Mesenchymal stem cell (in vitro differentiated cells and primary cell): Measurements from ENCODE around the gene PLA1A.
"Not testable (repeated sequence)": the region's sequence is repeated elsewhere in the genome, so short reads cannot be mapped to it uniquely, and the experiment has no call there.

Source experiments
- DNase-seq: peaks from one replicate; pipeline ENCODE4 v3.0.0-alpha.2; 2013
- H2AFZ ChIP-seq: one replicate; pipeline ENCODE4 v1.6.1; 2013; ENCODE audit warnings: low read depth, mild to moderate bottlenecking, control low read depth, inconsistent platforms, low read length, moderate library complexity
- H2AK5ac ChIP-seq: 2 replicates; pipeline ENCODE4 v1.6.1; 2013; ENCODE audit warnings: low read length, moderate library complexity, mild to moderate bottlenecking, inconsistent platforms; ENCODE audit not compliant: severe bottlenecking
- H2BK120ac ChIP-seq: one replicate; pipeline ENCODE4 v1.6.1; 2013; ENCODE audit warnings: low read depth, mild to moderate bottlenecking, inconsistent platforms, low read length, moderate library complexity
- H2BK12ac ChIP-seq, 2 experiments: one replicate each; pipeline ENCODE4 v1.6.1; 2013; ENCODE audit warnings: inconsistent platforms in 2 of 2, low read length in 2 of 2, mild to moderate bottlenecking in 2 of 2, moderate library complexity in 2 of 2, control low read depth in 1 of 2
- H2BK15ac ChIP-seq: one replicate; pipeline ENCODE4 v1.6.1; 2013; ENCODE audit warnings: mild to moderate bottlenecking, low read depth, inconsistent platforms; ENCODE audit not compliant: poor library complexity, severe bottlenecking
- H2BK5ac ChIP-seq: 2 replicates; pipeline ENCODE4 v1.6.1; 2013; ENCODE audit warnings: low read depth, mild to moderate bottlenecking, low read length, control low read depth, inconsistent platforms; ENCODE audit not compliant: poor library complexity, severe bottlenecking
- H3K14ac ChIP-seq, 2 experiments: one replicate each; pipeline ENCODE4 v1.6.1; 2013; ENCODE audit warnings: inconsistent platforms in 2 of 2, low read length in 2 of 2, control low read depth in 1 of 2, mild to moderate bottlenecking in 1 of 2, moderate library complexity in 1 of 2
- H3K18ac ChIP-seq, 2 experiments: one replicate each; pipeline ENCODE4 v1.6.1; 2013; ENCODE audit warnings: inconsistent platforms in 2 of 2, low read length in 2 of 2, control low read depth in 1 of 2, low read depth in 1 of 2, mild to moderate bottlenecking in 1 of 2
- H3K23ac ChIP-seq, 2 experiments: one replicate each; pipeline ENCODE4 v1.6.1; 2013; ENCODE audit warnings: inconsistent platforms in 2 of 2, low read length in 2 of 2, mild to moderate bottlenecking in 2 of 2, moderate library complexity in 2 of 2, control low read depth in 1 of 2
- H3K27ac ChIP-seq: 2 replicates; pipeline ENCODE4 v1.5.1; 2013; ENCODE audit warnings: mild to moderate bottlenecking, moderate library complexity, low read length, control low read depth, inconsistent platforms; ENCODE audit not compliant: poor library complexity, severe bottlenecking
- H3K27me3 ChIP-seq, 2 experiments: 2 replicates each; pipeline versions ENCODE4 v1.6.1 to v1.7.0; 2013; ENCODE audit warnings: low read length in 2 of 2, mild to moderate bottlenecking in 2 of 2, moderate library complexity in 2 of 2, control low read depth in 1 of 2, inconsistent platforms in 1 of 2; ENCODE audit not compliant: control insufficient read depth in 1 of 2, insufficient read depth in 1 of 2
- H3K36me3 ChIP-seq, 2 experiments: 2 replicates each; pipeline versions ENCODE4 v1.6.1 to v1.7.0; 2013; ENCODE audit warnings: low read length in 2 of 2, control low read depth in 1 of 2, inconsistent platforms in 1 of 2, low read depth in 1 of 2, mild to moderate bottlenecking in 1 of 2; ENCODE audit not compliant: insufficient read depth in 2 of 2, control insufficient read depth in 1 of 2
- H3K4ac ChIP-seq, 2 experiments: one replicate each; pipeline ENCODE4 v1.6.1; 2013; ENCODE audit warnings: inconsistent platforms in 2 of 2, low read length in 2 of 2, mild to moderate bottlenecking in 2 of 2, moderate library complexity in 2 of 2, control low read depth in 1 of 2, low read depth in 1 of 2
- H3K4me1 ChIP-seq: 2 replicates; pipeline ENCODE4 v1.6.1; 2013; ENCODE audit warnings: low read depth, low read length, control low read depth; ENCODE audit not compliant: control insufficient read depth, insufficient read depth
- H3K4me2 ChIP-seq: 2 replicates; pipeline ENCODE4 v1.6.1; 2013; ENCODE audit warnings: low read length, mild to moderate bottlenecking, inconsistent platforms; ENCODE audit not compliant: poor library complexity, severe bottlenecking
- H3K4me3 ChIP-seq, 2 experiments: 2 replicates each; pipeline versions ENCODE4 v1.5.1 to v1.7.0; 2013; ENCODE audit warnings: low read length in 2 of 2, mild to moderate bottlenecking in 2 of 2, control low read depth in 1 of 2, low read depth in 1 of 2; ENCODE audit not compliant: insufficient read depth in 1 of 2
- H3K79me1 ChIP-seq: replicated peaks from 2 replicates; pipeline ENCODE4 v1.6.1; 2013; ENCODE audit warnings: mild to moderate bottlenecking, control low read depth, low read length, inconsistent platforms; ENCODE audit not compliant: poor library complexity, severe bottlenecking
- H3K9ac ChIP-seq: 2 replicates; pipeline ENCODE4 v1.7.0; 2013; ENCODE audit warnings: mild to moderate bottlenecking, low read length, moderate library complexity
- H3K9me3 ChIP-seq: 2 replicates; pipeline ENCODE4 v1.7.0; 2013; ENCODE audit warnings: mild to moderate bottlenecking, low read length; ENCODE audit not compliant: control insufficient read depth
- H4K8ac ChIP-seq: one replicate; pipeline ENCODE4 v1.6.1; 2013; ENCODE audit warnings: inconsistent platforms, mild to moderate bottlenecking, low read length, moderate library complexity
- H4K91ac ChIP-seq: one replicate; pipeline ENCODE4 v1.6.1; 2013; ENCODE audit warnings: mild to moderate bottlenecking, low read length, inconsistent platforms
- WGBS: methylation state at CpG from one replicate; pipeline ENCODE4 v1.1.7; 2013; ENCODE audit warnings: mixed read lengths; 5-methylcytosine and 5-hydroxymethylcytosine counted together

The PLA1A gene

GRCh38 chr3:119590706-119591105, 7.0 kb upstream of the PLA1A start:
- Histone ChIP-seq H3K4me2 (no peak overlapping the region), H3K36me3 (peaks cover 4 to 7% of the 10 kb centered on the region in 2 experiments), H3K9me3 (no peaks in the 10 kb centered on the region), H2AK5ac (no peak overlapping the region), H3K4ac (no peak overlapping the region), H2BK5ac (no peak overlapping the region), H3K14ac (no peak overlapping the region), H2BK12ac (no peak overlapping the region), H3K4me1 (peaks cover 5% of the 10 kb centered on the region), H3K4me3 (no peak overlapping the region), H3K23ac (no peak overlapping the region), H2BK15ac (no peak overlapping the region), H3K18ac (no peak overlapping the region), H3K9ac (no peak overlapping the region), H2AFZ (no peak overlapping the region), H4K8ac (no peak overlapping the region), H3K79me1 (no peaks in the 10 kb centered on the region), H3K27me3 (no peaks in the 10 kb centered on the region), H2BK120ac (no peak overlapping the region), H4K91ac (no peak overlapping the region), H3K27ac (no peak overlapping the region)
- 100% methylated on average over 1 of the region's 1 CpG for WGBS
- DNase-seq, result no peak

DNA sequence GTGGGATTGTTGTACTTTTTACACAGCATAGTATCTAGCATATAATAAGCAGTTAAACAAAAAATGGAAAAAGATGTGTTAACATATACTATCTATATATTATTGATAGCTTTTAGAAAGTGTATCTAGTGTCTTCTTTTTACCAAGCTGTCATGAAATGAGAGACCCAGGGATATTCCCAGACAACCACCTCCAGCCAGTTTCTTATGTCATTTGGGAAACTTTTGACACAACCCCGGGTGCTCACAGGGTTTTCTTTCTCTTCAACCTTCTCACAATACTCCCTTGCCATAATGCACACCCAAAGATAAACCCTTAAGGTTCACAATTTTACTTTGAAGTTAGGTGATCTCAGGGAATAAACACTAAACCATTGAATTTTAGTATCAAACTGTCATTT, 4.8 kb upstream of the PLA1A start:
- no peak overlapping the region for H3K27ac ChIP-seq
- no peak overlapping the region for H2AK5ac ChIP-seq
- DNase-seq, result no peak
- H3K18ac ChIP-seq, result no peak overlapping the region
- H3K27me3 ChIP-seq, result no peaks in the 10 kb centered on the region
- no peak overlapping the region for H2BK12ac ChIP-seq
- WGBS, result 100% methylated on average over 1 of the region's 1 CpG
- no peak overlapping the region for H3K14ac ChIP-seq
- H2BK5ac ChIP-seq, result no peak overlapping the region
- no peak overlapping the region for H4K91ac ChIP-seq
- no peak overlapping the region for H2AFZ ChIP-seq
- H2BK15ac ChIP-seq, result no peak overlapping the region
- H3K4me3 ChIP-seq, result no peak overlapping the region
- H3K4ac ChIP-seq, result no peak overlapping the region
- no peak overlapping the region for H3K9ac ChIP-seq
- peaks cover 13% of the 10 kb centered on the region for H3K4me1 ChIP-seq
- no peaks in the 10 kb centered on the region for H3K9me3 ChIP-seq
- H2BK120ac ChIP-seq, result no peak overlapping the region
- no peaks in the 10 kb centered on the region for H3K79me1 ChIP-seq
- no peak overlapping the region for H3K4me2 ChIP-seq
- no peak overlapping the region for H4K8ac ChIP-seq
- H3K23ac ChIP-seq, result no peak overlapping the region
- H3K36me3 ChIP-seq, result no peaks in the 10 kb centered on the region

DNA sequence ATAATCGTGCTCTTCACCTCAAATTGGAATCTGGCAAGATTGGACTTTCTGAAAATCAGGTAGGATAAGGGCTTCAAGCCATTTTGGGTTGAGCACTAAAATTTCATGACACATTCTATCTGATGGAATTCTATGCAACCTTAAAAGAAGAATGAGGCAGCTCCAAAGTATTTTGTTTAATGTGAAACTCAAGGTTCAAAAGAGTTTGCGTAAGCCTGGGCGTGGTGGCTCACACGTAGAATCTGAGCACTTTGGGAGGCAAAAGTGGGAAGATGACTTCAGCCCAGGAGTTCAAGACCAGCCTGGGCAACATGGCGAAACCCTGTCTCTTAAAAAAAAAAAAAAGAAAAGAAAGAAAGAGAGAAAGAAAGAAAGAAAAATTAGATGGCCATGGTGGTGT, 3.6 kb upstream of the PLA1A start:
- no peak overlapping the region for H3K18ac ChIP-seq
- H3K9me3 ChIP-seq, result no peaks in the 10 kb centered on the region
- H2BK12ac ChIP-seq, result no peak overlapping the region
- no peak overlapping the region for H4K91ac ChIP-seq
- H2BK15ac ChIP-seq, result no peak overlapping the region
- H3K27me3 ChIP-seq, result no peaks in the 10 kb centered on the region
- H2AK5ac ChIP-seq, result no peak overlapping the region
- H3K4ac ChIP-seq, result no peak overlapping the region
- no peak overlapping the region for H3K9ac ChIP-seq
- WGBS, result 88% methylated on average over 5 of the region's 5 CpGs
- H3K4me2 ChIP-seq, result no peak overlapping the region
- no peak overlapping the region for H3K14ac ChIP-seq
- no peak overlapping the region for H3K27ac ChIP-seq
- peaks cover 15% of the 10 kb centered on the region for H3K4me1 ChIP-seq
- DNase-seq, result no peak
- no peak overlapping the region for H3K23ac ChIP-seq
- no peak overlapping the region for H2AFZ ChIP-seq
- H2BK120ac ChIP-seq, result no peak overlapping the region
- H2BK5ac ChIP-seq, result no peak overlapping the region
- no peaks in the 10 kb centered on the region for H3K36me3 ChIP-seq
- H3K4me3 ChIP-seq, result no peak overlapping the region
- no peak overlapping the region for H4K8ac ChIP-seq
- peaks cover 2% of the 10 kb centered on the region for H3K79me1 ChIP-seq

DNA sequence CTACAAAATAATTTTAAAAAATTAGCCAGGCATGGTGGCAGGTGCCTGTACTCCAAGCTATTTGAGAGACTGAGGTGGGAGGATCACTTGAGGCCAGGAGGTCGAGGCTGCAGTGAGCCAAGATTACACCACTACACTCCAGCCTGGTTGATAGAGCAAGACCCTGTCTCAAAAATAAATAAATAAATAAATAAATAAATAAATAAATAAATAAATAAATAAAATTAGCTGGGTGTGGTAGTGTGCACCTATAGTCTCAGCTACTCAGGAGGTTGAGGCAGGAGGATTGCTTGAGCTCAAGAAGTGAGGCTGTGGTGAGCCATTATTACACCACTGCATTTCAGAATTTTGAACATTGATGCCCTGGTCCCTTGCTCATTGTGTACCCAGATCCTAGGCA, 2.8 kb upstream of the PLA1A start:
- Histone ChIP-seq H2AK5ac (peak overlapping the region; percentile 35), H3K4me1 (peaks cover 17% of the 10 kb centered on the region)
- H4K8ac ChIP-seq, H3K27ac ChIP-seq, H3K79me1 ChIP-seq, H3K9ac ChIP-seq, H4K91ac ChIP-seq, H3K4me3 ChIP-seq, H2BK120ac ChIP-seq, H3K23ac ChIP-seq, H3K14ac ChIP-seq, H2BK12ac ChIP-seq, H2AFZ ChIP-seq, H2BK5ac ChIP-seq, H3K4ac ChIP-seq, H3K36me3 ChIP-seq, H2BK15ac ChIP-seq, H3K18ac ChIP-seq, H3K4me2 ChIP-seq, DNase-seq, H3K27me3 ChIP-seq, H3K9me3 ChIP-seq: not testable (repeated sequence)
- 20% methylated on average over 1 of the region's 1 CpG for WGBS
